GM21390 (cell line): ENCODE data around the gene RHBDD1.
A peak's percentile ranks its signal among the peaks of the same experiment; 100 is the strongest.

Source experiments
- ATAC-seq: cut with Tn5 transposase; IDR thresholded peaks from one replicate; pipeline ENCODE4 v1.9.1; 2021; ENCODE audit not compliant: unreplicated experiment

RHBDD1 gene

DNA sequence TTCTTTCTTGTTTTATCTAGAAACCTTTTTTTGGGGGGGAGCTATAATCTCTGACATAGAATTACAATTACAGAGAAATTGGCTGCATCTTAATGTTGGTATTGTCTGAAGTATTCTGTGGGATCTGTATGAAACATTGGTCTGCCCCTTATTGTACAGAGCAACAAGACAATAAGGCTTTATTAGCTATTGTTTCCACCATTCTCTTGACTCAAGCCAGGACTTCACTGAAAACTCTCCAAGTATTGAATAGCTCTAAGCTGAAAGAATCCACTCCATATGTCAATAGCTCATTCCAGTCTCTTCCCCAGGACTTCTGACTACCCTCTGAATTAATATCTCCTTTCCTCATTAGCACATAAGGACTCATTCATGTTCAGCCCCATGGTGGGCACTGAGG is 77.8 kb downstream of the RHBDD1 start:
- no peak for ATAC-seq

DNA sequence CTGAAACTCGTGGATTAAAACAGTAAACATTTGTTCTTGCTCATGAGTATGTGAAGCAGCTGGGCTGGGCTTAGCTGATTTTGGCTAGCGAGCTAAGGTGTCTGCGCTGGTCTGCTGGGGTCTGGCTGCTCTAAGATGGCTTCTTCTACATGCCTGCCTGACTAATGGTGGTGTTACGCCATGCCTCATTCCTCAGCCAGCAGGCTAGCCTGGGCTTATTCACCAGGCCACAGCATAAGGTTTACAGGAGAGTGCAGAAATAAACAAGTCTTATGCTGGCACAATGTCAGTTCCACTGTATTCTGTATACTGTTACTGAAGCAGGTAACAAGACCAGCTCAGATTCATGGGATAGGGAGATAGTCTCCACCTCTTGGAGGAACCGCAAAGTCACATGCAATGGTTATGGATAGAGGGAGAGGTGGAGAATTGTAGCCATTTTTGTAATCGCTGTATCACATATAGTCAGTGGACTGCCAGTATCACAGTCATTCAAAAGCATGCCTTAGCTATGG is 80.0 kb downstream of the RHBDD1 start:
- ATAC-seq, result no peak

DNA sequence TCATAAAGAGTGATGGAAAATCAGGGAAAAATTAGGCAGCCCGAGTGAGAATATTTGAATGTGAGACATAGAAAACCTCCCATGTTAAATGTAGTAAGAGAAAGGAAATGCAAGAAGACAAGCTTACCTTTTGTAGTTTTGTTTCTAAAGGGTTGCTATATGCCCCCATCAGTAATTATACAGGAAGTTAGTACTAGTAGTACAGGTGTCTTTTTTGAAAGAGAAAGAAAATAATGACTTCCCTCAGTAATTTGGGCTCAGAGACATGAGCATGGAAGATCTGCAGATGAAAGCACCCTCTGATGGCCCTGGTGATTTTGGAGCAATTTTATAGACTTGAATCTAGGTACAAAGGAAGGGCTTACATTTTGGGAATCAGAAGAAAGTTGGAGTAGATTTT is 80.8 kb downstream of the RHBDD1 start:
- ATAC-seq, result peak; percentile 69

DNA sequence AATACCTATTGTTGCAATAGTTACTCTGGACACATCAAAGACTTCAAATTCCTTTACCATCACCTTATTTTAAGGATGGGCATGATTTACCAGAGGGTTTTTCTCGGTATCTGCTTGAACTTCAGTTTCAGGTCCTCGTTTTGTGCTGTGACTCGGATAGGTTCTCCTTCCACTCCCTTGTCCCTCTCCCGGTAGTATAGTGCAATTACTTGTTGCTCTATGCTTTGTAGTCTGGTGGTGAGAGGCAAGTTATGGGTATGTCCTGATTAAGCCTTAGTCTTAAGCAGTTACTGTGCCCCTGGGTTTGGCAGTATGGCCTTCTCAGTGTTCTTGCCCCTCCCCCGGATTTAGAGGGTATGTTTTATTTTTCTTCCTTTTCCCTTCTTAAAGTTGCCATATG is 96.6 kb downstream of the RHBDD1 start:
- no peak for ATAC-seq

DNA sequence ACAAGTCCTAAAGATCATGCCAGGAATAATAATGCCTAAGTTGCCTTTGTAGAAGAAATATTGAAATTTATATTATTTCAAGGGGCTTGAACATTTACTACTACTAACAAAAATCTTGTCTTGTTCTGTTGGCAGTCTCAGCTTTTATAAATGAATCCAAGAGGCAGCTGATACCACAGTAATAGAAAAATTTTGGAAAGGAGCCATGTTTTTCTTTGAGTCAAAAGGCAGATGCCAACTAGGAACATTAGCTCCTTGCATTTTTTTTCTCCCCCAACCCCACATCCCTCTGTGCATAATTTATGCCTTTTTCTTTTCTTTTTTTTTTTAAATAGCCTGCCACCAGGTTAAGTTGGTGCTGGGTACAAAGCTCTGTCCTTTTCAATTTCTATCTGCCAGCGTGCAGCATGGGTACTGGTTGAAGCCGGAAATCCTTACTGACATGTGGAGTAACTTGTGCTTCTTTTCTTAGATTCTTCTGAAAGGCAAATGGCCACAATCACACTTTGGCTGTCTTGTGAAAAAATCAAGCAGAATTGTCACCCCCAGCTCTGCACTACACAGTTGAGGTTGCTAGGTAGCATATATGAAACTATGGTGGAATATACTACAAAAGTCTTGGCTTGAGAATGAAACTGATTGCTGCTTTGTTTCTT is 98.8 kb downstream of the RHBDD1 start:
- no peak for ATAC-seq

DNA sequence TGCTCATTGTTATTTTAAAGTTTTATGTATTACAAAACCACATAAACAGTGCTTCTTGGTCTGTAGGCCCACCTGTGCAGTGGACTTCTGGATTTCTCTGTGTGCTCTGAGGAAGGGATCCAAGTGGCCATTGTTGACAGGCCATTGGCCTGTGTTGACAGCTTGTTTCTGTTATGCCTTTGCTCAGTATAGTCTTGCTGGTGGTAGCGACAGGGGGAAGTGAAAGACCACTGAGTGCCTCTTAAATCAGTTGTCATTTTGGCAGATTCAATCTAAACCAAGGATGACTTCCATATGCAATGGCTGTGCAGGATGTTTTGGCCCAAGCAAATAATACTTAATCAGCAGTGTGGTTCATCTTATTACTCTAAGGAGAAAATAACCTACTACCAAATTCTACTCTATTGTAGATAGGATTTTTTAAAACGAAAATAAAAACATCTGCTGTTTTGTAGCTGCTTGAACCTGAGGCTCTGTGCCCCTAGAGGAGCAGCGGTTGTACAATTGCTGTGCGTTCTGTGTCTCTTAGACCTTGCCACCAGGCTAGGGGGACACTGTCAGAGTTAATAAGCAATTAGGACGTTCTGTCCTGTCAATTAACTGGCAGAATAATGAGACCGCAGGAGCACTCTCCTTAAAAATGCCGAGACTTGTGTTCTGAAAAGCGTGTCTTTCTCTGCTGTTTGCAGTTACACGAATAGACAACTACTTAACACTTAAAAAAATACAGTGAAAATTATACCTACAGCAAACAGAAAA is 108.2 kb downstream of the RHBDD1 start:
- ATAC-seq, result peak; percentile 80

DNA sequence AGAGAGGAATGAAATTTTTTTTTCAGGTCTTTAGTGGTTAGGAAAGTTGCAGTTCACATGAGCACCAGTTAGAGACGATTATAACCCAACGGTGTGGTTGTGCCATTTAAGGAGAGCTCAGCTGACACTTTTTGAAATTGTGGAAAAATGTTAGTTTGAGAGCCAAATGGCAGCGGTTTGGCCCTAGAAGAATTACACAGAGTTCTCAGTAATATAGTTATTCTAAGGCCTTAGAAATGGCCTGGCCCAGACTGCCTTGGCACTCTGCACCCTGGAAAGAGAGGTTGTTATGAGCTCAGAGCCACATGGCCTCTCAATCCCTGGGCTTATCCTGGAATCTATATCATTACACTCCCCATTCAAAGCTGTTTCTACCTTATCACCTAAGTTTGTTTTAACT is 117.4 kb downstream of the RHBDD1 start:
- no peak for ATAC-seq

DNA sequence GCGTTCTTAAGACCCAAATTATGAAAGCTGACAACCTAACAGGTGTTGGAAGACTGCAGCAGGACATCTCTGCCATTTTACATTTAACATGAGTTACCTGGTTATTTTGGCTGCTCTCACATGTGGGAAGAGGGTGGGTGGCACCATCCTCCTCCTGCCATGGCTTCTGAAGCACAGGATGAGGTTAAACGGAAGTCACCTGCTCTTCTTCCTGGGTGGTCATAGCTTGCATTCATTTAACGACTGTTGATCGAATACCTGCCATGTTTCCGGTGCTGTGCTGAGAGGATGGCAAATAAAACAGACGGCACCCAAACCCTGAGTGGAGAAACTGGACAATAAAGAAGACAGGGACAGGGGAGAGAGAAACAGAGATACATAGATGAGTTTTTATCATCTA is 118.0 kb downstream of the RHBDD1 start:
- no peak for ATAC-seq

DNA sequence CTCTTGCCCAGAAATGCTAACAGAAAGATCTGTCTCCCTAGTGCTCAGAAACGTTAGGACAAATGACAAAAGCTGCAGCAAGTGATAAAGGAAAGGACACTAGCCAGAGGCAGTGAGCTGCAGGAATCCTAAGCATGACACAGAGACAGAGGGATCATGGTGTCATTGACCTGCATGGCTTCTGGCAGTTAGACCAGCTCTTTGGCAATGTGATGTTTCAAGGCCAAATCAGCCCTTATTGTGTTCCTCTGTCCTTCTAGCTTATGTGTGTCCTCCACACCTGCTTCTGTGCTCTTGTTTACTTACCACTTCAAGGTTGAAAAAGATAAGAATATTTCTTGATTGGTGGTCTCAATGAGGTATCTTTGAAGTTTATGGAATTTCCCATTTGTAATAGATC is 120.8 kb downstream of the RHBDD1 start:
- ATAC-seq, result no peak

DNA sequence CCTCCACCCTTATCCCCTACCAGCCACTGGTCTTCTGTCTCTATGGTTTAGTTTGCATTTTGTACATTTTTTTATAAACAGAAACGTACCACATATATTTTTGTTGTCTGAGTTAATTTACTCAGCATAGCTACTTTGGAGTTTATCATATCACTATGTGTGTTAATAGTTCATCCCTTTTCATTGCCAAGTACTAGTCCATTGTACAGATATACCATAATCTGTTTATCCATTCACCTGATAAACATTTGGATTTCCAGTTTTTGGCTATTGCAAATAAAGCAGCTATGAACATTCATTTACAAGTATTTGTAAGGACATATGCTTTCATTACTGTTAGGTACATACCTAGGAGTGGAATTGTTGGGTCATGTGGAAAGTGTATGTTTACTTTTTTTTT is 123.6 kb downstream of the RHBDD1 start:
- ATAC-seq, result no peak

DNA sequence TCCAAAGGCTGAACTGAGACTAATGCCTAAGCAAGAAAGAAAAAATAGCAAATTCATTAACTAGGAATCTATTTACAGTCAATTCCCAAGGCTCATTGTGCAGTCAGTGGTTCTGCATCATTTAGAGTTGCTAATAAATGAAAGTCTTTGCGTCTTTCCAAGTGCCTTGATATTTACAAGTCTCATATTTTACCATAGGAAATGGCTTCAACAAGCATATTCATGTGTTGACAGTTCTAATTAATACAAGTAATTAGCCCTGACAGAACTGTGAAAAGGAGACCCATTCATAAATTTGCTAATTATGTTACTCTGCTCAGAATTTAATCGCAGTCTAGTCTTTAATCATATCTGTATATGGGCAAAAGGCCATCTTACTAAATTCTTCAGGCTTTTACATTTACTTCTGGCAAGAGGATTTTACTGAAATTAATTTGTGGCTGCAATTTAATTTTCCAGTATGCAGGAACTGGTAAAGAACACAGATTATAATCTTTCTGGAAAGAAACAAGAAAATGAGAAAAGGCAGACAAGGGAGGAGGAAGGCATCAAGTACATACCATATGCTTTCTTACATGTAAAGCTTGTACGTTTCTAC is 126.4 kb downstream of the RHBDD1 start:
- no peak for ATAC-seq

DNA sequence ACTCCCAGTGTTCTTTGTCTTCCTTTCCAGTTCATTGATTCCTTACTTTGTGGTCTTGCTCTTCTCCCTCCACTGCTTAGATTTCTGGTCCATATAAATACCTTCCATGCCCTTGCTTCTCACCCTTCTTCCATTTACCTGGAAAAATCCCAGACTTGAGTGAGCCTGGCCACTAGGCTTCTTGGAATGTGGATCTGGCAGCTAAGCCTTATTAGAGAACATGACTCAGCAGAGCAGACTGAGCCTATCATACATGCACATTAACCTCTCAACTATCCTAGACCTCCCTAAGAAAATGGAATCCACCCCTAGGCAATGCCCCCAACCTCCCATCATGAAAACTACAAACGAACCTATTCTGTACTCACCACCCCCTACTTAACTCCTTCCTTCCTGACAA is 127.7 kb downstream of the RHBDD1 start:
- no peak for ATAC-seq

DNA sequence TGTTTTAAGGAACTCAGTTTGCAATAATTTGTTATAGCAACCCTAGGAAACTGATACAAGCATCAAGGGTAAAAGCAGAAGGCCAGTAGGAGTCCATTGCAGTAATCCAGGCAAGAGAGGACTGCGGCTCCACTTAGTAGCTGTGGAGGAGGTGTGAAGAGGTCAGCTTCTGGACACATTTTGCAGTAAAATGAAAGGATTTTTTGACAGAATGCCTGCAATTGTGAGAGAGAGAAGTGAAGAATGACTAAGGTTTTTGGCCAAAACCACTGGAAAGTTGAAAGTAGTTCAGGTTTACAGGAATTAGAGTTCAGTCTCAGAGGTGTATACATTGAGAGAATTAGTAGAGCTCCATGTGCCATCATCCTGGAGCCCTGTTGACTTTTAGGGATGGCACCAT is 129.5 kb downstream of the RHBDD1 start:
- no peak for ATAC-seq

DNA sequence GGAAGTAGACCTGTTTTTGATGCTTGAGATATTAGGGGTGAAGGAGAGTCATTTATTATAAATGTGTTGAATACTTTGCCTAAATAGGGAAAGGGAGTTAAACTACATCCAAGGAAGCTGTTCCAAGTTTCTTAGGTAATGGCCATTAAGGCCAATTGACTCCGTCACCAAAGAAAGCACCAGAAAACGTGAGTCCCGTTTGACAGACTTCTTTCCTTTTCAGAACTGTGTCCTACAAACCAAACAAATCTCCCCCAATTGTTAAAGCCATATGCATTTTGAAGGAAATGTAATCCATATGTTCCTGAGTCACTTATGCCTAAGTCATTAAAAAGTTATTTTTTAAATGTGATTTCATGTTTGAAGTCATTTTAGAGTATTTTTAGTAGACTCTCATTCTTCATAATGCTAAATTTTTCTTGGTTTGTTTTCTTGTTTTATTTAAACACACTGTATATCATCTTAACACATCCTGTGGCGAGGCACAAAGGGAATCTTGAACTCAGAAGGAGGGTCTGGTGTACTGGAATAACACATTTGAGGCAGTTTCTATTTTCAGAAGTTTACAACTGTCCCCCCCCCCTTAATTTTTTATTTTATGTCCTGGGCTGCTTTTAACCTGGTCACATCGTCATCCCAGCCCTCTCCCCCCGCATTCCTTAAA is 133.7 kb downstream of the RHBDD1 start:
- no peak for ATAC-seq

DNA sequence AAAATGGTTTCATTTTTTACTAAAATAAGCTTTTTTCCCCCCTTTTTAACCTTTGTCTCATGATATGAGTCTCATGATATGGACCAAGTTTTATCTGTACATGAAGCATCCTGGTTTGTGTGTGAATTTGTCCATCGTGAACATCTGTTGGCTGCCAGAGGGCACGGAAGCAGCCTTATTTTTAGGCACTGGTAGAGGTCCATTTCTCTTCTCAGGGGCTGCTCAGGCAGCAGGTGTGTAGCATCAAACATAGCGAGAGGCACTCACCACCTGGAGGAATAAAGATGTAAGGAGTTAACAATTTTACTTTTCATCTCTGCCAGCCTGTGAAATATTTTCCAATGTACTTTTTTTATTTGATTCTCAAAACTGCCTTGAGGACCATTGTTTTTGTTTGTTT is 134.5 kb downstream of the RHBDD1 start:
- ATAC-seq, result peak; percentile 66

DNA sequence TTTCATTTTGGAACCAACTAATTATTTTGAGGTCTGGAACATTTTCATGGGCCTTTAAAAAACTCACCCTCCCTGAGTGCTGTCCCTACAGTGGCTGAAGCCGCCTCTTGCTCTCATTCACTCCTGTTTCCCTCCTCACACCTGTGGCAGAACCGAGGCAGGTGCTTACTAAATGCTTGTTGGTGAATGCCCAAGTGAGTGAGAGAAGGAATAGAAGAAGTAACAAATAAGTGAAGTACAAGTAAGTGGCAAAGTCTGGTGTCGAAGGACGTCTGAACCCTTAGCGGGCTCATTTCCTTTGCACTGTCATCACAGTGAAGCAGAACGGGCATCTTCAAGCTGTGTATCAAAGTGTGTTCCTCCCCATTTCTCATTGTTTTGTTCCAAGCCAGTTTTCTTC is 135.2 kb downstream of the RHBDD1 start:
- ATAC-seq, result peak; percentile 55

DNA sequence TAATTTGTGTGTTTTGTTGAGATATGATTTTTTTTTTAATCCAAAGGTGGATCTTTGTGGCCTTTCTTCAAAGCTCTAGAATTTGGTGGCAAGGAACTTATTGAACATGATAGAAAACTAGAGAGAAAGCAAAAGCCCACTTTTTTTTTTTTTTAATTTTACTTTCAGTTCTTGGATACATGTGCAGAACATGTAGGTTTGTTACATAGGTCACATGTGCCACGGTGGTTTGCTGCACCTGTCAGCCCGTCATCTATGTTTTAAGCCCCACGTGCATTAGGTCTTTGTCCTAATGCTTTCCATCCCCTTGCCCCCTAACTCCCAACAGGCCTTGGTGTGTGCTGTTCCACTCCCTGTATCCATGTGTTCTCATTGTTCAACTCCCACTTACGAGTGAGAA is 135.9 kb downstream of the RHBDD1 start:
- peak; percentile 40 for ATAC-seq

DNA sequence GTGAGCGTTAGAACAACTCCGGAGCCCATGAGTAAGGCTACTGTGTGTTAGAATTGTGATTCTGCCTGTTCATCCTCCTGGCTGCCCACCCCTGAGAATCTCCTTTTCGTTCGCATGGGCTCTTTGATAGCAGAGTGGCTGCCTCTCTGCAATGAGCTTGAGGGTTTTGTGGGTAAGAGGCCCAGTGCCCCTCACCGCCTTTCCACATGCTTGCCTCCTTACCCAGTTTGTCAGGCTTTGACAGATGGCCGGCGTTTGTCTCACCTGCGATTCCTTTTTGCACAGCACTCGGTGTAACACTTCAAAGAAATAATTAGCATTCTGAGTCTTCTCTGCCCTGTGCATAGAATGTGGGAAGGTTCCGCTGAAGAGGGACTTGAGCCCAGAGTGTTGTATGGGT is 138.0 kb downstream of the RHBDD1 start:
- no peak for ATAC-seq

DNA sequence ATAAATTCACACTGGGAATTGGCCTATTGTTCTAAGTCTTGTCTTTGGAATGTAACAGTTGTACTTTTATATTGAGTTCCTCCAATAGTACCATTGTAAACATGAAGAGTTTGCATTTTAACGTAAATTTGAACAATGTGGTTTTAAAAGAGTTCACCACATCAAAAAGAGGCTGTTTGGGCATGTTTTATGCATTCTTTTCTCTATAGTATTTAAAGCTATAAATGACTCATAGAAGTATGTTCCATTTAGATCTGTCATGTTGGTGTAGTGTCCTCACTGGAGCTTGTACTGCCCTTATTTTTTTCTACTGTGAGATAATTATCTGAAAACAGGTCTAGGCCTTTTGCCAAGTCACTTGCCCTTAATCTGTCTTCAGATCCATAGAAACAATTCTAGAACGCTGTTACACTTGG is 141.9 kb downstream of the RHBDD1 start:
- ATAC-seq, result no peak

DNA sequence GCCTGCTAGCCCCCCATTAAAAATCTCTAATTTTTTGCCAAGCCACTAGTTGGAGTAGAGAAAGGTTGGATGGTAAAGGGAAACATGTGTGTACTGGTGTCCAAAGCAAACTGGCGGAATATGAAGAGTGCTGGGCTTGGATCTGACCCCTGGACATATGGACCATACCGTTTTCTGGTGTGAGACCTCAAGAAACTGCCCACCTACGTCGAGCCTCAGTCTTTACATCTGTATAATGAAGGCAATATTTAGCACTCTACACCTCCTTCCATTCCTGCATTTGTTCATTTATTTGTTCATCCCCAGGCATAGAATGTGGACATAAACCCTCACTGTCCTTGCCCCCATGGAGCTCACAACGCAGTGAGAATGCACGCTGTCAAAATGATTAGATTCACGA is 142.4 kb downstream of the RHBDD1 start:
- ATAC-seq, result no peak

DNA sequence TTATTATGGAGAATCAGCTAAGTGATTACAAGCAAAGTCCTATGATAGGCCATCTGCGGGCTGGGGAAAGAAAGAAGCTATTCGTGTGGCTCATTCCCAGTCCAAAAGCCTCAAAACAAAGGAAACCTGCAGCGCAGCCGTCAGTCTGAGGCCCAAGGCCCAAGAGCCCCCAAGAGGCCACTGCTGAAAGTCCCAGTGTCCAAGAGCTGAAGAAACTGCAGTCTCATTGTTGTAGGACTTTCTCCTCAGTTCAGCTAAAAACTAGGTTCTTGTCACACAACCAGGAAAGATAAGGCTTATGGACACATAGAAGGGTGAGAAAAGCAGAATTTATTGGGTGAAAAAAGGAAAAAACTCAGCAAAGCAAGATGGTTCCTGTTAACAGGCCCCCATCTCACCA is 143.2 kb downstream of the RHBDD1 start:
- ATAC-seq, result no peak
